GM23338 (cell line): Measurements from ENCODE around the gene PKIB. TPM values are rescaled to one million over a fixed set of nuclear protein-coding genes. Genes with fewer than 3 reads are reported as not detected.

ENCODE experiments used
- ATAC-seq: fragments of 200-7000 bp; cut with Tn5 transposase; 3 replicates; pipeline ENCODE4 v1.9.1; 2020
- DNase-seq: peaks from one replicate; pipeline ENCODE4 v3.0.0-alpha.2; 2015; ENCODE audit warnings: low spot score
- H2AFZ ChIP-seq: fragments of 200-600 bp; sonication (generic); 2 replicates; pipeline ENCODE4 v1.8.0; 2016; ENCODE audit warnings: antibody characterized with exemption, mild to moderate bottlenecking, moderate library complexity
- H3F3A ChIP-seq: fragments of 200-600 bp; sonication (generic); replicated peaks from 2 replicates; pipeline ENCODE4 v1.8.0; 2017; ENCODE audit warnings: antibody characterized with exemption, mixed run types, low read depth
- H3K27ac ChIP-seq: fragments of 200-600 bp; sonication (generic); 2 replicates; pipeline ENCODE4 v1.6.1; 2016; ENCODE audit warnings: low read depth
- H3K27me3 ChIP-seq: fragments of 200-600 bp; sonication (generic); 2 replicates; pipeline ENCODE4 v1.8.0; 2016; ENCODE audit warnings: mild to moderate bottlenecking, mixed run types, moderate library complexity; ENCODE audit not compliant: insufficient read depth
- H3K36me3 ChIP-seq: fragments of 200-600 bp; sonication (generic); 2 replicates; pipeline ENCODE4 v1.8.0; 2016; ENCODE audit warnings: mild to moderate bottlenecking; ENCODE audit not compliant: insufficient read depth
- H3K4me1 ChIP-seq: fragments of 200-600 bp; sonication (generic); 2 replicates; pipeline ENCODE4 v1.8.0; 2016; ENCODE audit warnings: mild to moderate bottlenecking, moderate library complexity; ENCODE audit not compliant: insufficient read depth
- H3K4me2 ChIP-seq: fragments of 200-600 bp; sonication (generic); 2 replicates; pipeline ENCODE4 v1.7.1; 2017; ENCODE audit warnings: mixed run types
- H3K4me3 ChIP-seq: fragments of 200-600 bp; sonication (generic); 2 replicates; pipeline ENCODE4 v1.6.1; 2016; ENCODE audit warnings: mixed run types
- H3K79me2 ChIP-seq: fragments of 200-600 bp; sonication (generic); replicated peaks from 2 replicates; pipeline ENCODE4 v1.8.0; 2017; ENCODE audit warnings: mild to moderate bottlenecking; ENCODE audit not compliant: insufficient read depth
- H3K9me2 ChIP-seq: fragments of 200-600 bp; sonication (generic); 2 replicates; pipeline ENCODE4 v1.8.0; 2017; ENCODE audit not compliant: insufficient read depth
- H4K20me1 ChIP-seq: fragments of 200-600 bp; sonication (generic); replicated peaks from 2 replicates; pipeline ENCODE4 v1.8.0; 2017; ENCODE audit warnings: mild to moderate bottlenecking; ENCODE audit not compliant: insufficient read depth
- H3K27ac Mint-ChIP-seq: 2 replicates; pipeline ENCODE4 v1.8.0; 2020; ENCODE audit warnings: inconsistent platforms, mild to moderate bottlenecking, moderate library complexity, mixed read lengths
- H3K27me3 Mint-ChIP-seq: 3 replicates; pipeline ENCODE4 v1.8.0; 2022; ENCODE audit warnings: low read depth, mild to moderate bottlenecking, moderate library complexity, mixed read lengths, inconsistent platforms; ENCODE audit not compliant: insufficient read depth, poor library complexity
- H3K36me3 Mint-ChIP-seq: 3 replicates; pipeline ENCODE4 v1.8.0; 2021; ENCODE audit warnings: low read depth, mild to moderate bottlenecking, inconsistent platforms, moderate library complexity, mixed read lengths
- H3K4me1 Mint-ChIP-seq: 3 replicates; pipeline ENCODE4 v1.8.0; 2020; ENCODE audit warnings: mild to moderate bottlenecking, inconsistent platforms, mixed read lengths
- H3K4me3 Mint-ChIP-seq: 3 replicates; pipeline ENCODE4 v1.8.0; 2021; ENCODE audit warnings: moderate library complexity, mild to moderate bottlenecking, inconsistent platforms, mixed read lengths
- H3K9me3 Mint-ChIP-seq: 3 replicates; pipeline ENCODE4 v1.8.0; 2020; ENCODE audit warnings: moderate library complexity, mild to moderate bottlenecking, inconsistent platforms, mixed read lengths
- CREB1 ChIP-seq: fragments of 250-450 bp; sonication (Bioruptor Pico); IDR thresholded peaks from 2 replicates; pipeline ENCODE4 v1.5.0; 2020; ENCODE audit warnings: low read depth, mild to moderate bottlenecking, moderate library complexity
- CTCF ChIP-seq, 2 experiments: fragments of 200-600 bp in 1 of 2; sonication (generic) in 1 of 2; conservative IDR thresholded peaks; 2 replicates each; pipeline versions ENCODE4 v1.5.1 to v1.6.1; 2016 to 2017; ENCODE audit warnings: antibody characterized with exemption in 2 of 2, low read depth in 2 of 2, mild to moderate bottlenecking in 2 of 2, moderate library complexity in 1 of 2
- ETS1 ChIP-seq: IDR thresholded peaks from 2 replicates; pipeline ENCODE4 v1.6.1; 2016; ENCODE audit warnings: antibody characterized with exemption
- EZH2 ChIP-seq: fragments of 200-600 bp; sonication (generic); IDR thresholded peaks from one replicate; pipeline ENCODE4 v1.8.0; 2017; ENCODE audit warnings: antibody characterized with exemption, mild to moderate bottlenecking, low read depth; ENCODE audit not compliant: unreplicated experiment
- EZH2phosphoT487 ChIP-seq: fragments of 200-600 bp; sonication (generic); IDR thresholded peaks from one replicate; pipeline ENCODE4 v1.8.1; 2018; ENCODE audit warnings: antibody characterized with exemption; ENCODE audit not compliant: unreplicated experiment
- JUNB ChIP-seq: IDR thresholded peaks from one replicate; pipeline ENCODE4 v1.6.1; 2016; ENCODE audit warnings: antibody characterized with exemption; ENCODE audit not compliant: unreplicated experiment
- NANOG ChIP-seq: IDR thresholded peaks from 2 replicates; pipeline ENCODE4 v1.6.1; 2016; ENCODE audit warnings: antibody characterized with exemption, borderline replicate concordance
- POLR2AphosphoS5 ChIP-seq: IDR thresholded peaks from 2 replicates; pipeline ENCODE4 v1.6.1; 2016; ENCODE audit warnings: antibody characterized with exemption, low read depth
- REST ChIP-seq: IDR thresholded peaks from one replicate; pipeline ENCODE4 v1.6.1; 2018; ENCODE audit warnings: antibody characterized with exemption; ENCODE audit not compliant: unreplicated experiment
- STAT1 ChIP-seq: IDR thresholded peaks from one replicate; pipeline ENCODE4 v1.6.1; 2016; ENCODE audit warnings: antibody characterized with exemption; ENCODE audit not compliant: unreplicated experiment
- ZNF114 ChIP-seq: fragments of 250-450 bp; sonication (Bioruptor Pico); IDR thresholded peaks from 2 replicates; pipeline ENCODE4 v1.5.0; 2020; ENCODE audit warnings: mild to moderate bottlenecking, moderate library complexity
- ZNF331 ChIP-seq: fragments of 250-450 bp; sonication (Bioruptor Pico); IDR thresholded peaks from 2 replicates; pipeline ENCODE4 v1.5.0; 2020; ENCODE audit warnings: low read depth, mild to moderate bottlenecking, moderate library complexity
- ZNF462 ChIP-seq: fragments of 250-450 bp; sonication (Bioruptor Pico); IDR thresholded peaks from 2 replicates; pipeline ENCODE4 v1.5.0; 2020; ENCODE audit warnings: mild to moderate bottlenecking, moderate library complexity
- polyA plus RNA-seq: library from polyadenylated mRNA; unstranded; fragments of >200 nt; fragmentation: Nextera tagmentation; extraction: Ambion mirVana; gene quantifications from 2 replicates; pipeline ENCODE4 v1.2.1, GENCODE V29; 2016
- total RNA-seq: library from RNA; depleted of rRNA; stranded (reverse); fragments of >200 nt; shearing (Covaris generic); gene quantifications from 2 replicates; pipeline ENCODE4 v1.2.3, GENCODE V29; 2014

The PKIB gene
- total and polyA plus RNA-seq, 2 experiments from 2014 or later, result 125 to 170 TPM

GRCh38 chr6:122650403-122650802 is 40.2 kb downstream of the PKIB start:
- H3K4me3 ChIP-seq, result no peak overlapping the region
- H3K4me1 ChIP-seq, result no peaks in the 10 kb centered on the region
- H3K4me2 ChIP-seq, result no peak overlapping the region
- H4K20me1 ChIP-seq, result peaks cover 7% of the 10 kb centered on the region; the same call in 1 of the 2 replicates
- Mint-ChIP-seq H3K9me3 (no peaks in the 10 kb centered on the region), H3K4me1 (peaks cover 16% of the 10 kb centered on the region; the same call in 2 of the 3 replicates), H3K27me3 (no peaks in the 10 kb centered on the region), H3K36me3 (no peaks in the 10 kb centered on the region), H3K27ac (no peak overlapping the region), H3K4me3 (no peak overlapping the region)
- no peak overlapping the region for H2AFZ ChIP-seq
- no peaks in the 10 kb centered on the region for H3F3A ChIP-seq
- H3K9me2 ChIP-seq, result peaks cover 4% of the 10 kb centered on the region; the same call in 1 of the 2 replicates
- H3K27ac ChIP-seq, result no peak overlapping the region
- H3K79me2 ChIP-seq, result no peaks in the 10 kb centered on the region
- TF ChIP-seq ETS1 (no peak), ZNF462 (no peak), EZH2 (no peak), ZNF114 (no peak), POLR2AphosphoS5 (no peak), ZNF331 (CRISPR knock-in tag) (no peak), NANOG (no peak), REST (no peak), CREB1 (CRISPR knock-in tag) (no peak), JUNB (no peak), STAT1 (no peak), EZH2phosphoT487 (no peak), CTCF (conservative IDR thresholded peaks at IDR 0.05; ENCODE audit: low read depth in 2 of 2) (no peak)
- ATAC-seq (no peak), DNase-seq (no peak)
- no peaks in the 10 kb centered on the region for H3K36me3 ChIP-seq
- no peaks in the 10 kb centered on the region for H3K27me3 ChIP-seq
